VCaP (cell line): Measurements from ENCODE around the gene SORCS3.

Experiments
- H3K27ac ChIP-seq: fragments of 450-650 bp; 2 replicates; pipeline ENCODE4 v1.5.1; 2017
- TF ChIP-seq, protein P1 (sequence below): fragments of 450-650 bp; conservative IDR thresholded peaks from 2 replicates; pipeline ENCODE4 v1.5.1; 2017; ENCODE audit warnings: mild to moderate bottlenecking, moderate library complexity

The SORCS3 gene

DNA sequence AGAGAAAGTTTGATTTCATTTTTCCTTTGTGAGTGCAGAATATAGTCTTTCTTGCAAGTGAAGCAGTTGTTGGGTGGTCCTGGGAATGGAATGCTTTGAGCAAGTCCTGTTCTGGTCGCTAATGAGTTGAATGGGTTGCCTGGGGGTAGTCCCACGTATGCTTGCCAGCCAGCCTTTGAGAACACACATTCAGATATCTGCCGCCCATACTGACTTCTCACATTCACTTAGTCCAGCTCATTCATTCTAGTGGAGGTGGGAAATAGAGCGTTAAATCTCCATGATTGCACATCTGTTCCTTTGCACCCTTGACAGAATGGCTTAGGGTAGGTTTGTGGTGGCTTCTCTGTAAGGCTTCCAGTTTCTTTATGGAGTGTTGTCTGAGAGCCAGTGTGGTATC lies 256.6 kb downstream of the SORCS3 start:
- TF ChIP-seq, protein P1, sequence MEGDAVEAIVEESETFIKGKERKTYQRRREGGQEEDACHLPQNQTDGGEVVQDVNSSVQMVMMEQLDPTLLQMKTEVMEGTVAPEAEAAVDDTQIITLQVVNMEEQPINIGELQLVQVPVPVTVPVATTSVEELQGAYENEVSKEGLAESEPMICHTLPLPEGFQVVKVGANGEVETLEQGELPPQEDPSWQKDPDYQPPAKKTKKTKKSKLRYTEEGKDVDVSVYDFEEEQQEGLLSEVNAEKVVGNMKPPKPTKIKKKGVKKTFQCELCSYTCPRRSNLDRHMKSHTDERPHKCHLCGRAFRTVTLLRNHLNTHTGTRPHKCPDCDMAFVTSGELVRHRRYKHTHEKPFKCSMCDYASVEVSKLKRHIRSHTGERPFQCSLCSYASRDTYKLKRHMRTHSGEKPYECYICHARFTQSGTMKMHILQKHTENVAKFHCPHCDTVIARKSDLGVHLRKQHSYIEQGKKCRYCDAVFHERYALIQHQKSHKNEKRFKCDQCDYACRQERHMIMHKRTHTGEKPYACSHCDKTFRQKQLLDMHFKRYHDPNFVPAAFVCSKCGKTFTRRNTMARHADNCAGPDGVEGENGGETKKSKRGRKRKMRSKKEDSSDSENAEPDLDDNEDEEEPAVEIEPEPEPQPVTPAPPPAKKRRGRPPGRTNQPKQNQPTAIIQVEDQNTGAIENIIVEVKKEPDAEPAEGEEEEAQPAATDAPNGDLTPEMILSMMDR: no peak
- no peak overlapping the region for H3K27ac ChIP-seq

GRCh38 chr10:104899779-104900178 lies 258.7 kb downstream of the SORCS3 start:
- TF ChIP-seq, protein P1: no peak
- no peak overlapping the region for H3K27ac ChIP-seq

GRCh38 chr10:104903433-104903832 lies 262.3 kb downstream of the SORCS3 start:
- TF ChIP-seq, protein P1: no peak
- H3K27ac ChIP-seq: no peak overlapping the region

DNA sequence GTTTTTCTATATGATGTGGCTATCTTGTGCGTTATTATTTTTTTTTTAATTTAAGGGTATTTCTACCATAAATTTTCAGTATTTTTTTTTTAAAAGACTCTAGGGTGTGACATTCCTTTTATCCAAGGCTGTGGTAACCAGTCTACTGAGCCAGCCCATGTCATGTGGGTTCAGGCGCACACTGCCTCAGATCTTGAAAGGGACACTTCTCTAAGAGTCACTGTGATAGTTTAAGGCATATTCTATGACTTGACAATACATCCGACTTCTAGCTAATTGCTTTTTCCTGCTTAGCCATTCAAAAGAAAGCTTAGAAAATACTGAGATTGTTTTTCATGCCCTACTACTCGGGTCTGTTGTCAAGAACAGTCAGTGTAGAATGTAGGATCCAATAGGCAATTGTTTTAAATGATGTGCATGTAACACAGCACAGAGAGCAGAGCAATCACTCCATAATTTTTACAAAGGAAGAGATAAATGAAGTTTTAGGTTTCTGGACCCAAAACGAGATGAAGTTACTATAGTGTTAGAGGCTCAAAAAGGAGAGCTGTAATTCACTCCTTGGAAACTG lies 263.7 kb downstream of the SORCS3 start:
- no peak overlapping the region for H3K27ac ChIP-seq
- TF ChIP-seq, protein P1: no peak

DNA sequence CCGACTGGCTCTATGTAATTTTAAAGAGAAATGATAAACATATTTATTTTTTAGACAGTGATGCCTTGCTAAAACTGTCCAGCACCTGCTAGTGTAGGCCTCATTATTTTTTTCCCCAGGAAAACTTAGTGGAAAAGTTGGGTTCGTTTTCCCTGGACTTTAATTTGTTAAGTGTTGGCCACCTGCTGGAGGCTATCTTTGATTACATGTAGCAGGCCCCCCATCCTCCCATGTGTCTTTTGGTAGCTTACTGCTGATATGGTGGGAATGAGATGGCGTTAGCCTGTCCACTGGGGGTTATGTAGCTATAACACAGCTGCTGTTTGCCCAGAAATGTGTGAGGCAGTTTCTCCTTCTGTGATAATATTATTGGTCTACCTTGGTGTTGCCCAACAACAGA lies 265.0 kb downstream of the SORCS3 start:
- TF ChIP-seq, protein P1: no peak
- H3K27ac ChIP-seq: no peak overlapping the region

- H3K27ac ChIP-seq: no peak overlapping the region
- TF ChIP-seq, protein P1: no peak
These were observed 266.4 kb downstream of the SORCS3 start for GRCh38 chr10:104907521-104907920.

- H3K27ac ChIP-seq: no peak overlapping the region
- TF ChIP-seq, protein P1: no peak
These were observed 267.5 kb downstream of the SORCS3 start for GRCh38 chr10:104908581-104908980.
